ENCODE results near the gene DPY30.

Gene DPY30

GRCh38 chr2:32008805-32009515 lies 30.6 kb downstream of the DPY30 start:
- Histone ChIP-seq H3K36me3 (ENCODE audit: control insufficient read depth, insufficient read depth, low read length) (peaks cover 8% of the 10 kb centered on the region), H3K27ac (ENCODE audit: low read depth, low read length, severe bottlenecking) (peak overlapping the region; percentile 80), H3K4me3 (ENCODE audit: extremely low read depth, insufficient read depth, low read length, poor library complexity, severe bottlenecking) (peak overlapping the region; percentile 83), H3K9me3 (ENCODE audit: control insufficient read depth, low read length) (no peaks in the 10 kb centered on the region), H3K4me1 (ENCODE audit: control insufficient read depth, insufficient read depth, low read length, poor library complexity, severe bottlenecking) (peaks cover 1% of the 10 kb centered on the region)
- 4 to 8% methylated on average over 6 to 8 of the region's 10 CpGs for WGBS, 2 experiments (ENCODE audit: insufficient coverage in 2 of 2)

- H3K27ac ChIP-seq (ENCODE audit: low read depth, low read length, severe bottlenecking) = no peak overlapping the region
- no peaks in the 10 kb centered on the region for H3K9me3 ChIP-seq (ENCODE audit: control insufficient read depth, low read length)
- H3K4me3 ChIP-seq (ENCODE audit: extremely low read depth, insufficient read depth, low read length, poor library complexity, severe bottlenecking) = no peak overlapping the region
- peaks cover 3% of the 10 kb centered on the region for H3K4me1 ChIP-seq (ENCODE audit: control insufficient read depth, insufficient read depth, low read length, poor library complexity, severe bottlenecking)
- H3K36me3 ChIP-seq (ENCODE audit: control insufficient read depth, insufficient read depth, low read length) = peaks cover 11% of the 10 kb centered on the region
Measured at GRCh38 chr2:32007121-32007391, 32.5 kb downstream of the DPY30 start.

GRCh38 chr2:32005371-32005976 lies 34.1 kb downstream of the DPY30 start:
- H3K9me3 ChIP-seq (ENCODE audit: control insufficient read depth, low read length) = no peaks in the 10 kb centered on the region
- no peak overlapping the region for H3K4me3 ChIP-seq (ENCODE audit: extremely low read depth, insufficient read depth, low read length, poor library complexity, severe bottlenecking)
- 100% methylated on average over 1 of the region's 2 CpGs for WGBS, 2 experiments (ENCODE audit: insufficient coverage in 2 of 2)
- H3K27ac ChIP-seq (ENCODE audit: low read depth, low read length, severe bottlenecking) = no peak overlapping the region
- H3K4me1 ChIP-seq (ENCODE audit: control insufficient read depth, insufficient read depth, low read length, poor library complexity, severe bottlenecking) = peaks cover 3% of the 10 kb centered on the region
- H3K36me3 ChIP-seq (ENCODE audit: control insufficient read depth, insufficient read depth, low read length) = peaks cover 14% of the 10 kb centered on the region

- peaks cover 3% of the 10 kb centered on the region for H3K4me1 ChIP-seq (ENCODE audit: control insufficient read depth, insufficient read depth, low read length, poor library complexity, severe bottlenecking)
- H3K4me3 ChIP-seq (ENCODE audit: extremely low read depth, insufficient read depth, low read length, poor library complexity, severe bottlenecking) = no peak overlapping the region
- no peaks in the 10 kb centered on the region for H3K9me3 ChIP-seq (ENCODE audit: control insufficient read depth, low read length)
- 100% methylated on average over 1 of the region's 2 CpGs for WGBS, 2 experiments (ENCODE audit: insufficient coverage in 2 of 2)
- peaks cover 14% of the 10 kb centered on the region for H3K36me3 ChIP-seq (ENCODE audit: control insufficient read depth, insufficient read depth, low read length)
- H3K27ac ChIP-seq (ENCODE audit: low read depth, low read length, severe bottlenecking) = no peak overlapping the region
Measured at GRCh38 chr2:32003791-32004190, 35.8 kb downstream of the DPY30 start.

- H3K36me3 ChIP-seq (ENCODE audit: control insufficient read depth, insufficient read depth, low read length) = peaks cover 14% of the 10 kb centered on the region
- H3K4me1 ChIP-seq (ENCODE audit: control insufficient read depth, insufficient read depth, low read length, poor library complexity, severe bottlenecking) = peaks cover 3% of the 10 kb centered on the region
- WGBS, 2 experiments (ENCODE audit: insufficient coverage in 2 of 2) = 71% methylated on average over 1 of the region's 3 CpGs; no CpG with 5 or more reads in 1 of the 2 experiments
- no peak overlapping the region for H3K27ac ChIP-seq (ENCODE audit: low read depth, low read length, severe bottlenecking)
- no peak overlapping the region for H3K4me3 ChIP-seq (ENCODE audit: extremely low read depth, insufficient read depth, low read length, poor library complexity, severe bottlenecking)
- no peaks in the 10 kb centered on the region for H3K9me3 ChIP-seq (ENCODE audit: control insufficient read depth, low read length)
Measured at GRCh38 chr2:32002406-32002805, 37.2 kb downstream of the DPY30 start.

GRCh38 chr2:31999438-31999837 lies 40.2 kb downstream of the DPY30 start:
- peaks cover 3% of the 10 kb centered on the region for H3K4me1 ChIP-seq (ENCODE audit: control insufficient read depth, insufficient read depth, low read length, poor library complexity, severe bottlenecking)
- H3K9me3 ChIP-seq (ENCODE audit: control insufficient read depth, low read length) = no peaks in the 10 kb centered on the region
- no peak overlapping the region for H3K4me3 ChIP-seq (ENCODE audit: extremely low read depth, insufficient read depth, low read length, poor library complexity, severe bottlenecking)
- peaks cover 7% of the 10 kb centered on the region for H3K36me3 ChIP-seq (ENCODE audit: control insufficient read depth, insufficient read depth, low read length)
- no peak overlapping the region for H3K27ac ChIP-seq (ENCODE audit: low read depth, low read length, severe bottlenecking)
- WGBS, 2 experiments (ENCODE audit: insufficient coverage in 2 of 2) = 86 to 96% methylated on average over 4 of the region's 4 CpGs

DNA sequence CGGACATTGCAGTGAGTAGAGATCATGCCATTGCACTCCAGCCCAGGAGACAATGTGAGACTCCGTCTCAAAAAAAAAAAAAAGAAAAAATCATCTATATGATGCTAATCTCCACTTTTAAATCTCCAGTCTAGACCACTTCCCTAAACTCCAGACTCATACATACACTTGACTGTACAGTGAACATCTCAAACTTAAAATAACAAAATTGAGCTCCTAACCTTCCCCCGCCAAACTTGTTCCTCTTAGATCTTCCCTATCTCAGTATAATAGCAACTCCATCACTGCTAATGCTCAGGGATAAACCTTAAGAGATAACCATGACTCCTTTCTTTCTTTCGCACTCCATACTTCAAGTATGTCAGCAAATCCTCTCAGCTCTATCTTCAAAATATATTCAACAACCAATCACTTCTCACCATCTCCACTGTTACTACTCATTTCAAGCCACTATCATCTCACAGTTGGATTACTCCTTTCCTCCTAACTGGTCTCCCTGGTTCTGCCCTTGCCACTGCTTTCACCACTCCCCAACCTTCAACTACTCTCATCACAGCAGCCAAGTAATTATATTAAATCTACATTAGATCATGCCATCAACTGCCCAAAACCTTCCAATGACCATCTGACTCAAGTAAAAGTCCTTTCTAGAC lies 40.7 kb downstream of the DPY30 start:
- H3K4me1 ChIP-seq (ENCODE audit: control insufficient read depth, insufficient read depth, low read length, poor library complexity, severe bottlenecking) = peaks cover under 1% of the 10 kb centered on the region
- H3K9me3 ChIP-seq (ENCODE audit: control insufficient read depth, low read length) = no peaks in the 10 kb centered on the region
- H3K36me3 ChIP-seq (ENCODE audit: control insufficient read depth, insufficient read depth, low read length) = peaks cover 7% of the 10 kb centered on the region
- H3K27ac ChIP-seq (ENCODE audit: low read depth, low read length, severe bottlenecking) = no peak overlapping the region
- WGBS, 2 experiments (ENCODE audit: insufficient coverage in 2 of 2) = 91 to 98% methylated on average over 3 to 4 of the region's 4 CpGs
- no peak overlapping the region for H3K4me3 ChIP-seq (ENCODE audit: extremely low read depth, insufficient read depth, low read length, poor library complexity, severe bottlenecking)

GRCh38 chr2:31997653-31998052 lies 42.0 kb downstream of the DPY30 start:
- Histone ChIP-seq H3K27ac (ENCODE audit: low read depth, low read length, severe bottlenecking) (no peak overlapping the region), H3K4me1 (ENCODE audit: control insufficient read depth, insufficient read depth, low read length, poor library complexity, severe bottlenecking) (no peaks in the 10 kb centered on the region), H3K9me3 (ENCODE audit: control insufficient read depth, low read length) (no peaks in the 10 kb centered on the region), H3K36me3 (ENCODE audit: control insufficient read depth, insufficient read depth, low read length) (peaks cover 7% of the 10 kb centered on the region), H3K4me3 (ENCODE audit: extremely low read depth, insufficient read depth, low read length, poor library complexity, severe bottlenecking) (no peak overlapping the region)
- 82 to 100% methylated on average over 2 to 3 of the region's 3 CpGs for WGBS, 2 experiments (ENCODE audit: insufficient coverage in 2 of 2)

DNA sequence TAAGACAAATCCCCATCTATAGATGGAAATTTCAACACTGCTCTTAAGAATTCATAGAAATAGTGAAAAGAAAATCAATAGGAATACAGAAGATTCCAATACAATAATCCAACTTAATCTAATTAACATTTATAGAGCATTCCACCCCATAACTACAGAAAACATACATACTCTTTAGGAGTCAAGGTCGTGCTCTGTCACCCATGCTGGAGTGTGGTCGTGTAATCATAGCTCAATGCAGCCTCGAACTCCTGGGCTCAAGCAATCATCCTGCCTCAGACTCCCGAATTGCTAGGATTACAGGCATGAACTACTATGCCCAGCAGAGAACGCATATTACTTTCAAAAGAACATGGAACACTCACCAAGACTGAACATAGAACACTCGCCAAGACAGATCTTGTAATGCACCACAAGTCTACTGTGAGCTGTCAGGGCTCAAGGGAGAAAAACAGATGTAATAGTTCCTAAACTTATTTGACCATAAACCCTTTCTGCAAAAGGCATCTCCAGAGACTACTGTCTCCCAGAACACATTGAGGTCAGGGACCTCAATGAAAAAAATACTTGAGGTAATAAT lies 42.9 kb downstream of the DPY30 start:
- Histone ChIP-seq H3K36me3 (ENCODE audit: control insufficient read depth, insufficient read depth, low read length) (peaks cover 3% of the 10 kb centered on the region), H3K9me3 (ENCODE audit: control insufficient read depth, low read length) (no peaks in the 10 kb centered on the region), H3K4me3 (ENCODE audit: extremely low read depth, insufficient read depth, low read length, poor library complexity, severe bottlenecking) (no peak overlapping the region), H3K27ac (ENCODE audit: low read depth, low read length, severe bottlenecking) (no peak overlapping the region), H3K4me1 (ENCODE audit: control insufficient read depth, insufficient read depth, low read length, poor library complexity, severe bottlenecking) (no peaks in the 10 kb centered on the region)
- WGBS, 2 experiments (ENCODE audit: insufficient coverage in 2 of 2) = 96 to 98% methylated on average over 6 of the region's 6 CpGs

DNA sequence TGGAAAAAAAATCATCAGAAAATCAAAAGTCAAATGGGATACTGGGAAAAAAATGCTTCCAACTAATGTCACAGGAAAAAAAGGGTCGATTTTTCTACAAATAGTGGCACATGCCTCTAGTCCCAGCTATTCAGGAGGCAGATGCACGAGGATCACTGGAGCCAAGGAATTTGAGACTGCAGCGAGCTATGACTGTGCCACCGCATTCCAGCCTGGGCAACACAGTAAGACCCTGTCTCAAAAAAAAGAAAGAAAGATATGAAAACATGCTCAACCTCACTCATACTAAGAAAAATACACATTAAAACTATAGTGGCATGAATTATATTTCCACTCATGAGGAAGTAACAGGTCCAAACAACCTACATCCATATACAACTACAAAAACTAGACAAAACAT lies 46.7 kb downstream of the DPY30 start:
- no peaks in the 10 kb centered on the region for H3K9me3 ChIP-seq (ENCODE audit: control insufficient read depth, low read length)
- no peaks in the 10 kb centered on the region for H3K36me3 ChIP-seq (ENCODE audit: control insufficient read depth, insufficient read depth, low read length)
- no peaks in the 10 kb centered on the region for H3K4me1 ChIP-seq (ENCODE audit: control insufficient read depth, insufficient read depth, low read length, poor library complexity, severe bottlenecking)
- H3K4me3 ChIP-seq (ENCODE audit: extremely low read depth, insufficient read depth, low read length, poor library complexity, severe bottlenecking) = no peak overlapping the region
- no peak overlapping the region for H3K27ac ChIP-seq (ENCODE audit: low read depth, low read length, severe bottlenecking)
- WGBS, 2 experiments (ENCODE audit: insufficient coverage in 2 of 2) = 88 to 93% methylated on average over 3 to 4 of the region's 4 CpGs
